Measurements from ENCODE around the gene TSHB. TPM values are rescaled to one million over a fixed set of nuclear protein-coding genes. Genes with fewer than 3 reads are reported as not detected.

TSHB gene
- total RNA-seq, 4 donors from 2014 or later: not detected

GRCh38 chr1:115077984-115078330 lies 48.3 kb downstream of the TSHB start:
- Histone ChIP-seq H3K9me3 (no peaks in the 10 kb centered on the region), H3K36me3 (no peaks in the 10 kb centered on the region), H3K4me1 (no peaks in the 10 kb centered on the region), H3K27ac (no peak overlapping the region), H3K27me3 (peaks cover 9% of the 10 kb centered on the region), H3K4me3 (no peak overlapping the region)
- no peak for DNase-seq (ENCODE audit: low spot score in 2 of 2)
- WGBS: 95% methylated on average over 1 of the region's 1 CpG
- no peak for TF ChIP-seq POLR2A (IDR thresholded peaks at IDR 0.05)
- no peak for TF ChIP-seq POLR2AphosphoS5 (IDR thresholded peaks at IDR 0.05)
- no peak for TF ChIP-seq EP300 (IDR thresholded peaks at IDR 0.05)
- TF ChIP-seq CTCF (IDR thresholded peaks at IDR 0.05): no peak

- H3K27ac ChIP-seq: no peak overlapping the region
- WGBS: 89% methylated on average over 4 of the region's 4 CpGs
- no peaks in the 10 kb centered on the region for H3K9me3 ChIP-seq
- no peaks in the 10 kb centered on the region for H3K36me3 ChIP-seq
- TF ChIP-seq EP300 (IDR thresholded peaks at IDR 0.05) (no peak), POLR2A (IDR thresholded peaks at IDR 0.05) (no peak)
- peaks cover 5% of the 10 kb centered on the region for H3K27me3 ChIP-seq
- no peak overlapping the region for H3K4me3 ChIP-seq
- H3K4me1 ChIP-seq: peaks cover 3% of the 10 kb centered on the region
- DNase-seq (ENCODE audit: low spot score in 2 of 2): no peak
Measured at GRCh38 chr1:115078708-115079107, 49.1 kb downstream of the TSHB start.

- peaks cover 4% of the 10 kb centered on the region for H3K27me3 ChIP-seq
- H3K27ac ChIP-seq: no peak overlapping the region
- no peak overlapping the region for H3K4me3 ChIP-seq
- 68% methylated on average over 6 of the region's 6 CpGs for WGBS
- no peak for DNase-seq (ENCODE audit: low spot score in 2 of 2)
- no peaks in the 10 kb centered on the region for H3K36me3 ChIP-seq
- no peaks in the 10 kb centered on the region for H3K9me3 ChIP-seq
- no peak for TF ChIP-seq EP300 (IDR thresholded peaks at IDR 0.05)
- no peak for TF ChIP-seq CTCF (IDR thresholded peaks at IDR 0.05)
- TF ChIP-seq POLR2AphosphoS5 (IDR thresholded peaks at IDR 0.05): no peak
- TF ChIP-seq POLR2A (IDR thresholded peaks at IDR 0.05): no peak
- H3K4me1 ChIP-seq: peaks cover 6% of the 10 kb centered on the region
Measured at GRCh38 chr1:115082949-115083348, 53.3 kb downstream of the TSHB start.

Other genes starting within 250 kb of the TSHB start
- 10 to 100 TPM; 44.0 to 70.1 (median 54.0) TPM for gene SIKE1, start 249.1 kb upstream of the TSHB start, total RNA-seq
- under 1 TPM in 1 of 4 donors, not detected in 3; 0.13 TPM for gene SYCP1, start 175.0 kb upstream of the TSHB start, total RNA-seq
- gene TSPAN2, start 59.7 kb downstream of the TSHB start, total RNA-seq: 1 to 10 TPM in 3 of 4 donors, under 1 TPM in 1; 0.73 to 1.8 (median 1.2) TPM

Measured in suprapubic skin (tissue), 4 donors.